ENCODE results near the gene DMGDH. TPM values are rescaled to one million over a fixed set of nuclear protein-coding genes. Genes with fewer than 3 reads are reported as not detected.

DMGDH gene
- total and polyA plus RNA-seq, 10 of the 15 experiments (the other 5 are each of a cell fraction or from before 2014, with no cell fraction given) = 0.22 to 1.5 (median 0.44) TPM; not detected in 3

- no TSS peak for BruUV-seq (replicated peaks)
- CTCF ChIA-PET = interaction anchor here (0.6 to 12.0 kb wide), 33 partner anchors 9 to 675 kb away, joined by 3 to 268 read pairs (median 5); no protein-coding TSS in a partner anchor
- SMC1A ChIA-PET (ENCODE audit: uncharacterized antibody, unreplicated experiment) = interaction anchor here (0.6 to 8.5 kb wide), 31 partner anchors 9 to 644 kb away, joined by 3 to 143 read pairs (median 4); no protein-coding TSS in a partner anchor
- TF ChIP-seq SMC3 (IDR thresholded peaks at IDR 0.05; ENCODE audit: borderline replicate concordance, low read length) (peak; percentile 95), NFIC (IDR thresholded peaks at IDR 0.05; ENCODE audit: low read depth, low read length) (no peak), NRF1 (conservative IDR thresholded peaks at IDR 0.05; ENCODE audit: low read depth, low read length) (no peak), STAT3 (IDR thresholded peaks at IDR 0.05; ENCODE audit: low read depth, low read length) (no peak), IRF3 (IDR thresholded peaks at IDR 0.05) (no peak), MLLT1 (IDR thresholded peaks at IDR 0.05) (no peak), USF2 (IDR thresholded peaks at IDR 0.05; ENCODE audit: borderline replicate concordance, low read depth, low read length) (no peak), KLF5 (IDR thresholded peaks at IDR 0.05; ENCODE audit: partially characterized antibody) (no peak), RB1 (IDR thresholded peaks at IDR 0.05; ENCODE audit: borderline replicate concordance) (no peak), SP1 (IDR thresholded peaks at IDR 0.05; ENCODE audit: low read depth, low read length) (no peak), CTCF (IDR thresholded peaks at IDR 0.05 in 2 of 3, conservative IDR thresholded peaks at IDR 0.05 in 1 of 3; ENCODE audit: control insufficient read depth in 2 of 3, extremely low read depth in 1 of 3, insufficient read depth in 1 of 3, low read depth in 3 of 3, low read length in 3 of 3) (peak; percentile 43 to 70 (median 45); a peak in 4 of 6 replicates), BRCA1 (IDR thresholded peaks at IDR 0.05; ENCODE audit: low read depth, low read length) (no peak), SKIL (IDR thresholded peaks at IDR 0.05; ENCODE audit: low read depth, poor library complexity, severe bottlenecking) (peak; percentile 23), RAD51 (IDR thresholded peaks at IDR 0.05) (no peak), JUNB (IDR thresholded peaks at IDR 0.05) (no peak), MXI1 (IDR thresholded peaks at IDR 0.05; ENCODE audit: low read depth, low read length) (no peak)
Observed at GRCh38 chr5:78964889-78965288, 104.6 kb downstream of the DMGDH start.

More at GRCh38 chr5:78964889-78965288, 104.6 kb downstream of the DMGDH start:
- no peak overlapping the region for H3K4me3 ChIP-seq
- H3K36me3 ChIP-seq (ENCODE audit: control insufficient read depth in 2 of 2, insufficient read depth in 2 of 2, low read length in 1 of 2) = peaks cover 0 to 7% of the 10 kb centered on the region in 2 experiments; a peak in 3 of 4 replicates
- ATAC-seq (peak; percentile 88), FAIRE-seq (no peak), DNase-seq (ENCODE audit: low read depth, low spot score) (no peak)
- intact Hi-C loops (cut with micrococcal nuclease; ENCODE audit: unreplicated experiment) = loop anchor here (1.0 to 2.0 kb wide), 4 partner anchors 66 to 492 kb away; no protein-coding TSS in a partner anchor
- RAD21 ChIA-PET (ENCODE audit: unreplicated experiment) = interaction anchor here (0.7 to 7.1 kb wide), 18 partner anchors 12 to 646 kb away, joined by 3 to 93 read pairs (median 4); no protein-coding TSS in a partner anchor
- H3K27me3 ChIP-seq (replicated peaks in 1 of 2; ENCODE audit: control insufficient read depth in 2 of 2, insufficient read depth in 2 of 2, low read length in 1 of 2) = no peaks in the 10 kb centered on the region
- H3K9me3 ChIP-seq (replicated peaks; ENCODE audit: control insufficient read depth, insufficient read depth, low read length) = no peaks in the 10 kb centered on the region
- POLR2A ChIA-PET = interaction anchor here (0.7 to 1.0 kb wide), 2 partner anchors 11 to 24 kb away, joined by 3 to 9 read pairs; no protein-coding TSS in a partner anchor
- H3K79me2 ChIP-seq (ENCODE audit: control insufficient read depth, insufficient read depth, low read length) = no peaks in the 10 kb centered on the region
- H3K27ac ChIP-seq (ENCODE audit: control insufficient read depth, insufficient read depth) = no peak overlapping the region
- no peaks in the 10 kb centered on the region for H4K20me1 ChIP-seq (ENCODE audit: control insufficient read depth, insufficient read depth)
- H3K4me2 ChIP-seq (ENCODE audit: control insufficient read depth, insufficient read depth) = no peak overlapping the region
- in situ Hi-C loops (cut with MboI) = loop anchor here (5.0 kb wide), 2 partner anchors 68 to 428 kb away; no protein-coding TSS in a partner anchor
- no peaks in the 10 kb centered on the region for H3K4me1 ChIP-seq (ENCODE audit: control insufficient read depth, insufficient read depth, low read length)
- 59% methylated on average over 2 of the region's 2 CpGs for WGBS (ENCODE audit: insufficient coverage, insufficient replicate concordance, low lambda C conversion rate, missing lambda C conversion rate)
- no peak overlapping the region for H2AFZ ChIP-seq (ENCODE audit: control insufficient read depth, low read depth, low read length)
- H3K9ac ChIP-seq (ENCODE audit: control insufficient read depth, insufficient read depth, low read length) = no peak overlapping the region

Data from GM12878 (cell line).